Caco-2 (cell line): Measurements from ENCODE around the gene RPLP2. TPM values are rescaled to one million over a fixed set of nuclear protein-coding genes. Genes with fewer than 3 reads are reported as not detected.

Source experiments
- BruUV-seq: library from RNA; stranded (reverse); fragments of 400-500 nt; replicated peaks from 2 replicates; lab custom pipeline; 2021; lab: Mats Ljungman, UMichigan
- CTCF ChIA-PET: fragments of 300-600 bp; sonication (Branson Sonifier 250); formaldehyde crosslinking; loops from one replicate; lab custom pipeline; 2022; ENCODE audit warnings: antibody characterized with exemption; lab: Charles Lee
- POLR2A ChIA-PET: fragments of 300-600 bp; sonication (Branson Sonifier 250); formaldehyde crosslinking; loops from one replicate; lab custom pipeline; 2022; ENCODE audit warnings: antibody characterized with exemption; lab: Charles Lee
- DNase-seq, 2 experiments: peaks; one replicate each; pipeline versions ENCODE4 v3.0.0 to v3.0.0-alpha.2; 2020 to 2022
- H3K27me3 ChIP-seq: replicated peaks from 2 replicates; pipeline ENCODE4 v1.6.0; 2011; ENCODE audit warnings: low read length; ENCODE audit not compliant: control insufficient read depth, insufficient read depth
- H3K36me3 ChIP-seq: 2 replicates; pipeline ENCODE4 v1.5.1; 2011; ENCODE audit warnings: low read length; ENCODE audit not compliant: control insufficient read depth, insufficient read depth
- H3K4me1 ChIP-seq: fragments of 250-450 bp; sonication (Bioruptor Pico); 2 replicates; pipeline ENCODE4 v1.5.1; 2020; ENCODE audit warnings: mild to moderate bottlenecking
- H3K4me3 ChIP-seq: 2 replicates; pipeline ENCODE4 v1.5.1; 2011; ENCODE audit warnings: low read depth, mild to moderate bottlenecking, control low read depth, low read length
- H3K9me3 ChIP-seq: fragments of 250-450 bp; sonication (Bioruptor Pico); 2 replicates; pipeline ENCODE4 v1.5.1; 2020; ENCODE audit warnings: mild to moderate bottlenecking, moderate library complexity
- H3K27ac Mint-ChIP-seq: one replicate; pipeline ENCODE4 v1.8.0; 2022; ENCODE audit warnings: mixed read lengths; ENCODE audit not compliant: unreplicated experiment
- H3K27me3 Mint-ChIP-seq: one replicate; pipeline ENCODE4 v1.8.0; 2022; ENCODE audit warnings: mixed read lengths; ENCODE audit not compliant: insufficient read depth, unreplicated experiment
- H3K36me3 Mint-ChIP-seq: one replicate; pipeline ENCODE4 v1.8.0; 2022; ENCODE audit warnings: mild to moderate bottlenecking, mixed read lengths; ENCODE audit not compliant: insufficient read depth, unreplicated experiment
- H3K4me1 Mint-ChIP-seq: one replicate; pipeline ENCODE4 v1.8.0; 2022; ENCODE audit warnings: low read depth, mixed read lengths; ENCODE audit not compliant: unreplicated experiment
- H3K4me3 Mint-ChIP-seq: one replicate; pipeline ENCODE4 v1.8.0; 2022; ENCODE audit warnings: mild to moderate bottlenecking, moderate library complexity, mixed read lengths; ENCODE audit not compliant: unreplicated experiment
- H3K9me3 Mint-ChIP-seq: one replicate; pipeline ENCODE4 v1.8.0; 2022; ENCODE audit warnings: mixed read lengths; ENCODE audit not compliant: unreplicated experiment
- CTCF ChIP-seq, 2 experiments: fragments of 200-600 bp in 1 of 2; IDR thresholded peaks; 1 replicate in 1 of 2; 2 replicates in 1 of 2; pipeline versions ENCODE4 v1.5.1 to v1.8.0; 2011 to 2022; ENCODE audit warnings: antibody characterized with exemption in 1 of 2, control low read depth in 1 of 2, inconsistent platforms in 1 of 2, low read depth in 1 of 2, low read length in 1 of 2, mild to moderate bottlenecking in 1 of 2, moderate library complexity in 1 of 2; ENCODE audit not compliant: insufficient read depth in 1 of 2, severe bottlenecking in 1 of 2, unreplicated experiment in 1 of 2
- intact Hi-C: fragments of 100-400 bp; cut with micrococcal nuclease; formaldehyde crosslinking; loops from one replicate; pipeline ENCODE4 v1.10.0; 2022; ENCODE audit not compliant: unreplicated experiment
- total RNA-seq: library from RNA; stranded (reverse); gene quantifications from 2 replicates; pipeline ENCODE4 v1.2.3, GENCODE V29; 2022

The RPLP2 gene
- total RNA-seq, 1 experiment from 2014 or later: 2,622 TPM

- H3K36me3 Mint-ChIP-seq: peaks cover 30% of the 10 kb centered on the region
- H3K9me3 Mint-ChIP-seq: no peaks in the 10 kb centered on the region
- Histone ChIP-seq H3K4me3 (no peak overlapping the region), H3K4me1 (peaks cover 13% of the 10 kb centered on the region), H3K27me3 (no peaks in the 10 kb centered on the region), H3K9me3 (no peaks in the 10 kb centered on the region), H3K36me3 (no peaks in the 10 kb centered on the region; the same call in none of the 2 replicates)
- POLR2A ChIA-PET: no interaction called here
- H3K4me1 Mint-ChIP-seq: no peaks in the 10 kb centered on the region
- H3K4me3 Mint-ChIP-seq: peak overlapping the region; percentile 19
- CTCF ChIA-PET: no interaction called here
- no peak for TF ChIP-seq CTCF (IDR thresholded peaks at IDR 0.05; ENCODE audit: insufficient read depth in 1 of 2, low read depth in 1 of 2, low read length in 1 of 2, severe bottlenecking in 1 of 2, unreplicated experiment in 1 of 2)
- H3K27me3 Mint-ChIP-seq: no peaks in the 10 kb centered on the region
- DNase-seq: no peak
- intact Hi-C loops: no loop called here
- BruUV-seq: no TSS peak
- no peak overlapping the region for H3K27ac Mint-ChIP-seq
These were observed 29.7 kb upstream of the RPLP2 start for GRCh38 chr11:779955-780532.

GRCh38 chr11:782264-783174 lies 27.2 kb upstream of the RPLP2 start:
- no peak for DNase-seq
- Mint-ChIP-seq H3K9me3 (no peaks in the 10 kb centered on the region), H3K27me3 (no peaks in the 10 kb centered on the region), H3K4me3 (no peak overlapping the region), H3K4me1 (no peaks in the 10 kb centered on the region), H3K36me3 (peaks cover 31% of the 10 kb centered on the region), H3K27ac (no peak overlapping the region)
- BruUV-seq: no TSS peak
- CTCF ChIA-PET: interaction anchor here (0.5 to 0.7 kb wide), 2 partner anchors 86 to 1004 kb away, joined by 4 to 5 read pairs; no protein-coding TSS in a partner anchor
- POLR2A ChIA-PET: interaction anchor here (0.6 to 1.0 kb wide), 2 partner anchors 32 to 36 kb away, joined by 5 to 7 read pairs; partner anchors contain the start of gene PNPLA2
- Histone ChIP-seq H3K9me3 (no peaks in the 10 kb centered on the region), H3K36me3 (no peaks in the 10 kb centered on the region; the same call in none of the 2 replicates), H3K4me1 (peaks cover 5% of the 10 kb centered on the region), H3K4me3 (no peak overlapping the region), H3K27me3 (no peaks in the 10 kb centered on the region)
- intact Hi-C loops: no loop called here
- no peak for TF ChIP-seq CTCF (IDR thresholded peaks at IDR 0.05; ENCODE audit: insufficient read depth in 1 of 2, low read depth in 1 of 2, low read length in 1 of 2, severe bottlenecking in 1 of 2, unreplicated experiment in 1 of 2)

DNA sequence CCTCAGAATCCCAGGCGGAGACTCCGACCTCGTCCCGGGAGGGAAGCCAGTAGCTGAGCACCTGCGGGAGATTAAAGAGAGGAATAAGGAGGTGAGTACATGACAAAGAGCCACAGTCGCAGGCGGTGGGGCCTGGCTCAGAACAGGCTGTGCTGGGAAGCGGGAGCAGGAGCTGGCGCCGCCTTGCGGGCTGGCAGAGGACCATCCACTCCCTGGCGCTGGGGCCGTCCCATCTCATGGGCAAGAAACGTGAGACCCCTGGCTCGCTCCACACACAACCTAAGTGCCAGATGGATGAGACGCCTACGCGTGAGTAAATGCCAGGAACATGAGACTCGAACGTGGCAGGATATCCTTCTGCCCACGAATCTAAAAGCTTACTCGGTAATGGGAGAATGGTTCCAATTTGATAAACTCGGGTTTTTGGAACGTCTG lies 26.2 kb upstream of the RPLP2 start:
- peaks cover 31% of the 10 kb centered on the region for H3K36me3 Mint-ChIP-seq

More for the DNA sequence above, 26.2 kb upstream of the RPLP2 start:
- no peaks in the 10 kb centered on the region for H3K27me3 ChIP-seq
- H3K4me3 Mint-ChIP-seq: peak overlapping the region; percentile 5
- intact Hi-C loops: no loop called here
- BruUV-seq: no TSS peak
- peak; percentile 81 to 83 for DNase-seq
- ChIA-PET POLR2A (interaction anchor here (0.7 to 1.0 kb wide), 2 partner anchors 35 to 37 kb away, joined by 3 to 5 read pairs; partner anchors contain the start of gene PNPLA2), CTCF (interaction anchor here (0.8 kb wide), 1 partner anchor 13 kb away, joined by 3 read pairs; no protein-coding TSS in a partner anchor)
- H3K4me1 Mint-ChIP-seq: no peaks in the 10 kb centered on the region
- H3K9me3 ChIP-seq: no peaks in the 10 kb centered on the region
- peaks cover under 1% of the 10 kb centered on the region; the same call in 1 of the 2 replicates for H3K4me1 ChIP-seq
- peak; percentile 43 to 67 for TF ChIP-seq CTCF (IDR thresholded peaks at IDR 0.05; ENCODE audit: insufficient read depth in 1 of 2, low read depth in 1 of 2, low read length in 1 of 2, severe bottlenecking in 1 of 2, unreplicated experiment in 1 of 2)
- no peaks in the 10 kb centered on the region; the same call in none of the 2 replicates for H3K36me3 ChIP-seq
- no peak overlapping the region for H3K27ac Mint-ChIP-seq
- no peaks in the 10 kb centered on the region for H3K9me3 Mint-ChIP-seq
- H3K4me3 ChIP-seq: no peak overlapping the region
- no peaks in the 10 kb centered on the region for H3K27me3 Mint-ChIP-seq
